Measurements from ENCODE around the gene KCTD1.

Gene KCTD1

DNA sequence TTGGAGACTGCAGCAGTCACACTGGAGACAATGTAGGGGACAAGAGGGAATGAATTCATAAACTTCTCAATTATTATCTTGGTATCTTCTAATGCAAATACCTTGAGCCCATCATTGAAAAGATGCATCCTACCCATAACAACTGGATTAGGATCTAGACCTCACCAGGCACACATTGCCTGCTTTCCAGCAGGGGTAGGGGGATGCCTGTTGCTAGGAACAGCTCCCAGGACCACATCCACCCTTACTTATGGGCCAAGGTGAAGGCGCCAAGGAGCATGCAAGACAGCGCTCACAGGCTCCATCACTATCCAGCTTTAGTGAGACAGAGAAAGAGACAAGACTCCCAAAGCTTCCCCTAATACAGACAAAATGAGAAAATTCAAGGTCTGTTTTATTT is 24.4 kb downstream of the KCTD1 start:
- DNase-seq (ENCODE audit: low read depth in 2 of 2): no peak

DNA sequence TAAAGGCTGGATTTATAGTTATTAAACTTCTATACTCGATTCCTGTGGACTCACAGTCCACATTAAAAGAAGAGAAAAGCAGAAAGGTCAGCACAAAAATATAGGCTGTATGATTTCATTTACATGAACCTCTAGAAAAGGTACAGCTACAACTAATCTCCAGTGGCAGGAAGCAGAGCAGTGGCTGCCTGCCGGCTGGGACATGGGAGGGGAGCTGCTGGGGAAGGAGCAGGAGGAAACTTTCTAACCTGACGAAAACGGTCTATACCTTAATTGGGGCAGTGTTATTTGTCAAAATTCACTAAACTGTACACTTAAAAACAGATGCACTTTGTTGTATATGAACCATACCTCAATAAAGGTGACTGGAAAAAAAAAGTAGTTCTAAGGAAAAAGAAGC is 26.7 kb downstream of the KCTD1 start:
- DNase-seq (ENCODE audit: low read depth in 2 of 2): no peak

DNA sequence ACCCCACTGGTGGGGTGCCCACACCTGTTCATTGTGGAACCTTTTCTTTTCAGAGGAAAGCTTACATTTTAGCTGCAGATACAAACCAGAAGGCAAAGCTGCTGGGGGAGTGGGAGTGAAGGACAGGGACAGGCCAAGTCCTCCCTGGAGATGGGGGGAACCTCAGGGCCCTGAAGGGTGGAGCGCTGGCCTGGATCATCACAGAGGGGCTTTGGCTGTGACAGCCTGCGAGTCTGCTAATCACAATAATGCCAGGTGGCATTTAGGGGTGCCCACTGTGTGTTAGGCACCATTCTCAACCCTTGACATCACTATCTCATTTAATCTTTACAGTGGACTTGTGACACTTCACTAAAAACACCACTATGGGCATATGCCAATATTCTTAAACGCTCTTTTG is 27.4 kb downstream of the KCTD1 start:
- DNase-seq (ENCODE audit: low read depth in 2 of 2): no peak

DNA sequence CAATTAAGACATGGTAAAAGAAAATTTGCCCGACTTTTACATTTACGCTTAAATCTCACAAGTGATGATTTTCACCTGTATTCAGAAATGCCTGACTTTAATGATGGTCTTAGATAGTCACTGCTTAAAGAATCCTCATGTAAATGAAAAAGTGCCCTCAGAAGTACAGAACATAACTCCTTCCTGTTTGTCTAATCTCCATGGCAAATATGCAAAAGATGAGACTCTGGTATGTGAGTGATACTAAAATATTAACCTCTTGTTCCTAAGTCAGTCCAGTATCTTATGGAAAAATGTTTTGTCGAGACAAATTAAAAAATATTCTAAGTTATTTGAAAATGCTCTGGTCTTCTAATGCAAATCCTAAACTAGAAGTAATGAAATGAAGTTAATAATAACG is 29.2 kb downstream of the KCTD1 start:
- no peak for DNase-seq (ENCODE audit: low read depth in 2 of 2)

DNA sequence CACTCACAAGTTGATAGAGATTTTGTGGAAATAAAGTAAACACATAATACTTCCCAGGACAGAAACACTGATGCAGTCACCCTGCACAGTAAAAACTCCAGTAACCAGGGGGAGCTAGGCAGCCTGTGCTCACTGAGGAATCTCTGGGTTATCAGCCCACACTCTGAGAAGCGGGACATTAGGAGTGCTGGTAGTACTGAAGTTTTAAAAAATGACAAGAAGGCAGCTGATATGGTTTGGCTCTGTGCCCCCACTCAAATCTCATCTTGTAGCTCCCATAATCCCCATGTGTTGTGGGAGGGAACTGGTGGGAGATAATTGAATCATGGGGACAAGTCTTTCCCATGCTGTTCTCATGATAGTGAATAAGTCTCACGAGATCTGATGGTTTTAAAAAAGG is 31.4 kb downstream of the KCTD1 start:
- DNase-seq (ENCODE audit: low read depth in 2 of 2): no peak

DNA sequence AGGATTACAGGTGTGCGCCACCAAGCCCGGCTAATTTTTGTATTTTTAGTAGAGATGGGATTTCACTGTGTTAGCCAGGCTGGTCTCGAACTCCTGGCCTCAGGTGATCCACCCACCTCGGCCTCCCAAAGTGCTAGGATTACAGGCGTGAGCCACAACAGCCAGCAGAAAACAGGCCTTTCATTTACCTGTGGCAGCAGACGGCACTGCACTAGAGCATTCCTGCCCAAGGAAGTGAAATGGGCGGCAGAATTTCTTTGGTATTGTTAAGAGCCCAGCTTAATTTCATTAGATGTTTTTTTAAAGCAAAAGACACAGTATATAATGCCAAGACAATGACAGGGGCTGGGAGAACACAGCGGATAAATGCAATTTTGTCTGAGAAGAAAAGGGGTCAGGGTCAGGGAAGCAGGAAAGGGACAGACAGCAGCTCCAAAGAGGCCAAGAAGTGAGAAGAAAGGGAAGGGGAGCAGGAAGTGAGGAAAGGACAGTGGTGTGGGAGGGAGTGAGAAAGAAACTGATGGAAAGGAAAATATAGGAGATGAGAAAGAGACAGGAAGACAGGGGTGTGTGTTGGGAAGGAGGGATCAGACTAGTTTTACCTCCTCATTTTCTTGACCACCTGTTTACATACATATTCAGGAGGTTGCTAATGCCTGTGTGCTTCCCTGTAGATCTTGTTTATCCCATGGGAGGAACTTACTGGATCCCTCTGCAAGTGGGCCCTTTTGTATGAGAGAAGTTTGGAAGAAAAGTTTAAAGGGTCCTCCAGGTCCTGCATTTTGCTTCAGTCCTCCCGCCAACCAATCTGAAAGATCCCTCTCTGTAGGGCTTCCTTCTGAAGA is 32.5 kb downstream of the KCTD1 start:
- no peak for DNase-seq (ENCODE audit: low read depth in 2 of 2)

DNA sequence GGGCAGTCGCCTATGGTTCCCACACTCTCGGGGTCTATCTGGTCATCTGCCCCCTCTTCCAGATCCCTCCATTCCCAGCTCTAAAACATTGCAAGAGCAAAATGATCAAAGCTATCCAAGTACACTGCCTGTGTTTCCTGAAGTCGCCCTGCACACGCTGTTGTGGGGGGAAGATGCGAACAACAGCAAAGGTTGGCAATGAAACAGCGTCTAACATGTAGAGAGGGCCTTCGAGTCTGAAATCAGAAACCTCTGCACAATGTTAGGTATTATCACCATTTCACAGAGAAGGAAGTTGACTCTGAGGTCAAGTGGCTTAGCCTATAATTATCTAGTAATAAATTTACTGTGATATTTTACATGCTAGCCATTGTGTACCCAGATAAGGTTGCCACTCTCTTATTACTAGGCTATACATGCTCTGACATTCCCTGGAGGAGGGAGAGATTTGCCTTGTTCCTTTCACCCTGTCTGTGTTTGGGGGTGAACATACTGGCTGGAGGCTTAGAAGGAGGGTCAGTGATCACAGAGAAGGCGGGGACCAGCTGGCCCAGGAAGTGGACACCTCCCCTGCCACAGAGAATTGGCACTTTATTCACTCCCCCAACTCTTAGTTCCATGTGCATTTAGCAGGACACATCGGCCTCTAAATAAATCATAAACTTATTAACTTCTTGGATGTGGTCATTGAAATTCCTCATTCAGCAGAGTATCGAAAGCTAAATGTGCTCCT is 36.8 kb downstream of the KCTD1 start:
- no peak for DNase-seq (ENCODE audit: low read depth in 2 of 2)

DNA sequence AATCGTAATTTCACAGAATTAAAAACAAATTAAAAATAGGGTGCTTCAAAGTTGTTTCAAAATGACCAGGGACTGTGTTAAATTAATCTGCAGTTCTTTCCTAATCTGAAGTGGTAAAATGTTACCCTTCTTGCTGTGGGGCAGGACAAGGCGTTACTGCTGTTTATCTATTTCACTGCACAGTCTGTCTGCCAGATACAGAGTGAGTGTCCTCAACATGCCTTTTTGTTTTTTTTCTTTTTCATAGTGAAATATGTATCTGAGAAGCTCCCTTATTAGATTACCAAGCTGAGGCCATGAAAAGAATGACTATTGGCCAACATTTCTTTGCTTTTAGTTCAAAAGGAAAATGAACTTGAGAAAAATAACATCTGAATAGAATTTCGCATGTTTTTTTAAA is 38.0 kb downstream of the KCTD1 start:
- DNase-seq (ENCODE audit: low read depth in 2 of 2): no peak

DNA sequence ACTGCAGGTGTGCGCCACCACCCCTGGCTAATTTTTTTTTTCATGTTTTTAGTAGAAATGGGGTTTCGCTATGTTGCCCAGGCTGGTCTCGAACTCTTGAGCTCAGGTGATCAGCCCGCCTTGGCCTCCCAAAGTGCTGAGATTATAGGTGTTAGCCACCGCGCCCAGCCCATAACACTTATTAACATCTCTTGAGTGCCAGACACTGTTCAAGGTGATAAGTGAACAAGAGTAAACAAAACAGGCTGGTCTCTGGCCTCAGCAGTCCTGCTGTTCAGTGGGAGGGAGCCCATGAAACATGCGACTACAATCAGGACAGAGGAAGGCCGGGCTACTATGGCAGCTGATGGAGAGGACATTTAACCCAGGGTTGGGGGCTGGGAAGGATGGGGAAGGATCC is 42.3 kb downstream of the KCTD1 start:
- no peak for DNase-seq (ENCODE audit: low read depth in 2 of 2)

DNA sequence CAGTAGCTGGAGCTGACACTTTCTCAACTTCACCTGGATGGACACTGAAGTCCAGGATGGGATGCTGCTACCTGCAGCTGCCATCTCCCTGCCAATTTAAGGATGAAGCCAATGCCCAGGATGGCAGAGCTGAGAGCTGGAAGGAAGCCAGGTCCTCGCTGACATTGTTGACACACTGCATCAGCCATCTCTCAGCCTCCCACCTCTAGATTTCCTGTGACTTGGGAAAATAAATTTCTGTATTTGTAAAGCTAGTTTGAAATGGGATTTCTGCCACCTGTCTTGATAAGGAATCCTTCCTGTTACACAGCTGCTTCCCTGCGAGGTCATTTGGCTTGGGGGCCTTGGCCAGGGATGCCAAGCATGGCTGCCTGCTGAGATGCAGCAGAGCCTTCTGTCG is 43.5 kb downstream of the KCTD1 start:
- DNase-seq (ENCODE audit: low read depth in 2 of 2): no peak

DNA sequence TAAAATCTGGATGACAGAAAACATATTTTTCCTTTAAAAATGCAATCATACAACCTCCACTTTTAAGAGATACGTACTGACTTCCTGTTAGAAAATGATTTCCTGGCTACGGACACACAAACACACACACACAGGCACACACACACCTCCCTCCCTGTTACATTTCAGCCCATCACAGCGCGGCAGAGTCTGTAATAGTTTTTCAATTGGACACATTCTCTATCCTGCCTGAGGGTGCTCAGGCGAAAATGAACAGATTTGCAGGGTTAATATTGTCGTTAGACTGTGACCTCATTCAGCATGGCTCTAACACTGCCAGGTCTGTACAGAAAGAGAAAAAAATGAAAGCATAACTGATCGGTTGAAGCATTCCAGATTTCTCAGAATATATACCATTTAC is 45.0 kb downstream of the KCTD1 start:
- DNase-seq (ENCODE audit: low read depth in 2 of 2): no peak

DNA sequence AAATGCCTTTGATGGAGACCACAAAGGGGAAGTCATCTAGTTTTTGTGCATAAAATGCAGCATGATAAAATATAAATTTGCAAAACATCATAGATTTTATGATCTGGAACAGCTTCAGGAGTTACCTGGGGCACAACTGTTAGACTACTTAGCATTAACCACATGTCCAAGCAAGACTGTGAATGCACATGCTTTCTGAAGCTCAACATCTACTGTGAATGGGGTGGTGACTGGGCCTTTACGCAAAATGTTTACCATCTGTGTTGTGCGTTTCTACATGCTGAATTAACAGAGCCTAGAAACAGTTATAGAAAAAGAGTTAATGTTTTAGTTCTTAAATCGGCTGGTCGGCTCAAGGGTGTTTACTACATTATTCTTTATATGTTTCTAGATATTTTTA is 45.5 kb downstream of the KCTD1 start:
- no peak for DNase-seq (ENCODE audit: low read depth in 2 of 2)

DNA sequence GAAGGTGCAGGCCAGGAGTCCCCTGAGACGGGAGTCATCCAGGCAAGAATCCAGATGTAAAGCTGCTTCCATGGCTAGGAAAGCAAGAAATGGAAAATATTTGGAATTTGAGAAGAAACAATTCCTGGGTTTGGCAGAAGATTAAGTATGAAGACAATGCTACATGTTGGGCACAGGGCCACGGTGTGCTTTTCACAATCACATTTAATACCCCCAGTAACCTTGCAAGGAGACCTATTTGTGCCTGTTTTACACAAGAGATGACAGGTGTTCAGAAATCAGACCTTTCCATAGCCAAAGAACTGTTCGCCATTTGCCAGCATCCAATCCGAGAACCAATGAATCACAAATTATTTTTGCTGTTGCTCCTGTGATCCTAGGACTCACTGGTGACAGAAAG is 50.5 kb downstream of the KCTD1 start:
- DNase-seq (ENCODE audit: low read depth in 2 of 2): no peak

DNA sequence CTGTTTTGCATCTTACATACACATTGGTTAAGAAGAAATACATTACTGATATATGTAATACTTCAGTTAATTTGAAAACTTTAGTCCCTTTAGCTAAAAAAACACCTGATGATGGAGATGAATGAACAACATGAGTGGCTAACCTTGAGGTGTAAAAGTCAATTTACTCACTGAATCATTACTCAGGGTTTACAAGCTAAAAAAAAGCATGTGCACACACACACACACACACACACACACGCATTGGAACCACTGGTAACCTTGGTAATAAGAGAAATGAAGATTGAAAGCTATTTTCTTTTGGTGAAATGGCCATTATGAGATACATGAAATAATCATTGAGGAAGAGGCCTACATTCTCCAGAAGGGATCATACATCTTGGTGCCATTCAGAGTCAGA is 51.8 kb downstream of the KCTD1 start:
- DNase-seq (ENCODE audit: low read depth in 2 of 2): no peak

DNA sequence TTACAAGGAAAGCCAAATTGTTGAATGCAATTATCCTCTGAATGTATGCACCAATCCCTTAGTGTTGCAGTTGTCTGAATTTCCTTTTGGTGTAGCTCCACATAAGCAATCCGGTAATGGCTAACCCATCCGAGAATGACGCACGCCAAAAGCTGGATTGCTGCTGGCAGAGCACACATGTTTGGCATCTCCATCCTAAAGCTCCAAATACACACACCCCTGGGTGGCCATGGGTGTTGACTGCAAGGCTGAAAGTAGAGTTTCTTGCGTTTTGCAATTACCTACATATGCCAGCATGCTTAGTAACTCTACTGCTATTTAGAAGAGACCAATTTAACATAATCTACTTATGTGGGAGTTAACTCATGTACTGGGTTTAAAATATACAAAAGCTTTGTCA is 53.1 kb downstream of the KCTD1 start:
- no peak for DNase-seq (ENCODE audit: low read depth in 2 of 2)

DNA sequence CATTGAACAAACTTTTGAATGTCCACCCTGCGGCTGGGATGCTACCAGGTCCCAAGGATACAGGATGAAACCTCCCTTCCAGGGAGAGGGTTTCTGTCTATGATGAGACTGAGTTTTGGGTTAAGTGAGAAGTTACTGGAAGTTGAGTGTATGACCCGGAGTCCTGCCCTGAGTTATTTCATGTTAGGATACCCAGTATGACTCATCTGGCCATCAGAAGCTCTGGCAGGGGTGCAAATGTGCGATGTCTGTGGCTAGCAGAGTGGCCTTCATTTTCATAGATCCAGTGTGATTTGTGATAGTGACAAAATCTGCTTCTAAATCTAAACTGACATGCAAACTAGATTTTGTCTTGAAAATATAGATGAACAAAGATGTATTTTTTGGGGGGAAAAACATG is 55.3 kb downstream of the KCTD1 start:
- no peak for DNase-seq (ENCODE audit: low read depth in 2 of 2)

DNA sequence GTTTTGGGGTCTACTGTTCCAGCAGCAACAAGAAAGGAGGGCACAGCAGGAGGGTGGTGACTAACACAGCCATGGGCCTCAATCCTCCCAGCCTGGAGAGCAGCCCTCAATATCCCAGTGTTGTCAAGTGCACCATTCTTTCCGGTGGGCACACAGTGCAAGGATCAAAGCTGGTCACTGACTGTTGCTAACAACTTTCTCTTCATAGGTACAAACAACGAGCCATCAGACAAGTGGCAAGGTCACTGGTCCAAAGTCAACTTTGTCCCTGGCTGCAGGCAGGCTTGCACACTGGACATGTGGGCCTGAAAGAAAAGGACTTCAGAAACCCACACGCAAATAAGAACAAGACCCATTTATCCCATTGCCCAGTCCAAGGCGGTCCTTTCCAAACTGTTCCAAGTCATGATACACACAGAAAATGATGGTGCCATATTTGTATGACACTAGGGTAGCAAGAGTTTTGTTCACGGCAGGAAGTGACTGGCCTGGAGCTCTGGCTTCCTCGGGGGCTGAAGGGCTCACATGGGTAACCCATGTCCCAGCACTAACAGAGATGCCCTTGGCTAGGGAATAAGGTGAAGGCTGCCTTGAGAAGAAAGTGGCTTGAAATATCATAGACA is 57.0 kb downstream of the KCTD1 start:
- no peak for DNase-seq (ENCODE audit: low read depth in 2 of 2)

DNA sequence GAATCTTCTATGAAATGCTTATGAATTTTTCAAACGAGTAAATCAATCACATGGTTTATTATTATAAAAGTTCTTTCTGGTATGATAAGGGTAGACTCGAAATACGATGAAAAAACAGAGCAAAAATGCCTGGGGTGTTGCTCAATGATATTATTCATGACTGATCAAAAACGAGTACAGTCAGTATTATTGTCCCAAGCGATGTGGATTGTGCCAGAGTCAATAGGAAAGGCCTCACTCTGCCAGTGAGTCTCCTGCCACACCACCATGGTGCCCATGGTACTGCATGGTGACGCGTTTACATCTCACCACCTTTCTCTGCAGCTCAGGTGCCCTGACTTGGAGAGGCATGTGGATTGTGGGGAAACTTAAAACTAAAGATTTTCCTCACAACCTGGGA is 58.5 kb downstream of the KCTD1 start:
- no peak for DNase-seq (ENCODE audit: low read depth in 2 of 2)

DNA sequence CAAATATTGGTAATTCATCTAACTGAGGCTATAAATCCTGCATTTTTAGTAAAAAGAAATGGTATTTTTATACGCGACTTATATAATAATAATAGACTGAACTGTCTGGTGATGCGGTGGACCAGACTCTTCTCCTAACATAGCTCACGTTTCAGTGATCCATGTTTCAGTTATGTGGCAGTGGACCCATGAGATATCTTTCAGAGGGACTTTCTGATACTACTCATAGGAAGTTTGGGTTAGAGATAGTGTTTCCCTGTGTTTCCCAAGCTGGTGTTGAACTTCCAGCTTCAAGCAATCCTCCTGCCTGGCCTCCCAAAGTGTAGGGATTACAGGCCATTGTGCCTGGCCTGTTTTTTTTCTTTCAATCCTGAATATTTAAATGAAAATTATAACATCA is 59.2 kb downstream of the KCTD1 start:
- no peak for DNase-seq (ENCODE audit: low read depth in 2 of 2)

DNA sequence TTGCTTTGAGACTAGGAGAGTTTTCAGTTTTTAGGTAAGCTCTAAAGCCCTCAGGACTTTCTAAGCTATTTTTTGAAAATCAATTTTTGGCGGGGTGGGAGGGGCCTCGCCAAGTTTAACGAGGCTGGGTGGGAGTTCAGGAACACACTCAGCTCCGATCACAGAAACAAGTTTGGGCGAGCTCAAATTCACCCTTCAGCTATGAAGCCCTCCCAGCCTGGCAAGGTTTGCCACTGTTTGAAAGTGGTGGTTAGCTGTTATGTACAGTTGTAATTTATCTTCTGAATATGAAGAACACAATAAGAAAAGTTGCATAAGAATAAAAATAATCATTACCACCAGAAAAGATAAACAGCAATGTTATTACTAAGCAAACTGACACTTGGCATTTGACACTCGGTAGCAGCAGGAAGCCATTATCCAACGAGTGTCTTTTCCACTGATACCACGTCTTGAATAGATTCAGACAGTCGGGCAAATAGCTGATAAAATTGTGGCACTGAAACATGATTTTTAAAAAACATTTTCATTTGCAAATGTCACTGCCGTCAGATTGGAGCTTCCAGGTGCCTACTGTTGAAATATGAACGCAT is 59.8 kb downstream of the KCTD1 start:
- no peak for DNase-seq (ENCODE audit: low read depth in 2 of 2)

DNA sequence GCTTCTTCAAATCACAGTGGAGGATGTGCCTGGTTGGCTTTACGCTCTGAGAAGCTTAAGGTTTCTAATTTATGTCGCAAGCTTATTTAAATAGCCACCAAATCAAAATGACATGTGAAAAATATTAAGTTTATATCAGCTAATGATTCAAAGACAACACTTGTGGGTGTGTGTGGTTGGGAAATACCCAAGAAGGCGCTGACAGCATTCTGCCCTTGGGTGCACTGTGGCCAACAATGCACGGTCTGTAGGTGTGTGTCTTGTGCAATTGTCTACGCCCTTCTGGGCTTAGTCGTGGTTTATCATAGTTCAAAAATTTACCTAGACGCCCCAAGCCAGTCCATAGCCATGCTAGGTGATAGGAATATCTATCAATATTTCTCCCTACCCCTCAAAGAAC is 60.9 kb downstream of the KCTD1 start:
- DNase-seq (ENCODE audit: low read depth in 2 of 2): no peak

DNA sequence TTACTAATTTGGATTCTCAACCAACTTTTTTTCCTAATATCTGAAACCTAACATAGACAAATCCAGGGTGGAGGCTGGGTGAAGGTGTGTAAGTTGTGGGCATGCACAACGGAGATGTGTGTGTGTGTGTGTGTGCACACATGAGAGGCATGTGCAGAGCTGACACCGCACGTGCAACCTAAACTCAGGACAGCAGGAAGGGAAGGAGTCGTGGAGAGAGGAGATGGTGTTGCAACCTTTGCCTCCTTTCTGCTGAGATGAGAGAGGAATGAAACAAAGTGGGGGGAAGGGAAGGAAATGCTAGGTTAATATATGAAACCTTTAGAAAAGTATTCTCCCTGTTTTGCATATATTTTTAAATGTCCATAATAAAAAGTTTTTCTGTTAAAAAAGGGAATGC is 64.7 kb downstream of the KCTD1 start:
- DNase-seq (ENCODE audit: low read depth in 2 of 2): no peak

DNA sequence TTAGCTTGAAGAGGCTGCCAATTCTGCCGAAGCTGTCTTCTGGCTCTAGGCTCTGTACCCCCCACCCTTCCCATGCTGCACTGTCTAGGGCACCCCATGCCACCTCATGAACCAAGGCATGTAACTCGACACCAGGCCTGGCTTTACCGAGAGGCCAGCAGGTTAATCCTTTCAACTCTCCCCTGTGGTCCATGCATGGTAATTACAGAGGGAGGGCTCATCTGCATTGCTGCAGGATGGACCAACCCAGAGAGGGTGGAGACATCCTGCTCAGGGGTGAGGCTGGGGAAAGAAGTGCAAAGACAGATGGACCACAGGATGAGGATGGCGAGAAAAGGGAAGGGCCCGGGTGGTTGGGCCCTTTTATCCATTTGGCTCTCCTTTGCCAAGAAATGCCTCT is 65.8 kb downstream of the KCTD1 start:
- no peak for DNase-seq (ENCODE audit: low read depth in 2 of 2)
